Neural progenitor cell (in vitro differentiated cells): Measurements from ENCODE around the gene ESPNL. TPM values are rescaled to one million over a fixed set of nuclear protein-coding genes. Genes with fewer than 3 reads are reported as not detected.
A peak's percentile ranks its signal among the peaks of the same experiment; 100 is the strongest.

Experiments
- DNase-seq: peaks from one replicate; pipeline ENCODE4 v3.0.0-alpha.2; 2016; ENCODE audit warnings: low spot score
- H2AFZ ChIP-seq: fragments of 200-600 bp; sonication (generic); replicated peaks from 2 replicates; pipeline ENCODE4 v1.6.1; 2016; ENCODE audit warnings: antibody characterized with exemption
- H3F3A ChIP-seq: fragments of 200-600 bp; sonication (generic); 2 replicates; pipeline ENCODE4 v1.6.1; 2016; ENCODE audit warnings: antibody characterized with exemption, low read depth
- H3K27ac ChIP-seq: fragments of 200-600 bp; sonication (generic); 2 replicates; pipeline ENCODE4 v1.5.1; 2016; ENCODE audit warnings: mild to moderate bottlenecking
- H3K27me3 ChIP-seq: fragments of 200-600 bp; sonication (generic); 2 replicates; pipeline ENCODE4 v1.6.1; 2016; ENCODE audit warnings: mild to moderate bottlenecking, moderate library complexity
- H3K36me3 ChIP-seq: fragments of 200-600 bp; sonication (generic); 2 replicates; pipeline ENCODE4 v1.5.1; 2016
- H3K4me1 ChIP-seq: fragments of 200-600 bp; sonication (generic); 2 replicates; pipeline ENCODE4 v1.6.1; 2016; ENCODE audit warnings: mixed run types
- H3K4me2 ChIP-seq: fragments of 200-600 bp; sonication (generic); 2 replicates; pipeline ENCODE4 v1.6.1; 2016
- H3K4me3 ChIP-seq: fragments of 200-600 bp; sonication (generic); 2 replicates; pipeline ENCODE4 v1.5.1; 2016
- H3K79me2 ChIP-seq: fragments of 200-600 bp; sonication (generic); 2 replicates; pipeline ENCODE4 v1.6.1; 2016; ENCODE audit warnings: low read depth
- H3K9ac ChIP-seq: fragments of 200-600 bp; sonication (generic); 2 replicates; pipeline ENCODE4 v1.6.1; 2016
- H3K9me3 ChIP-seq: fragments of 200-600 bp; sonication (generic); 2 replicates; pipeline ENCODE4 v1.5.1; 2016; ENCODE audit warnings: low read depth
- H4K20me1 ChIP-seq: fragments of 200-600 bp; sonication (generic); 2 replicates; pipeline ENCODE4 v1.6.1; 2016; ENCODE audit warnings: low read depth
- H3K27ac Mint-ChIP-seq: 3 replicates; pipeline ENCODE4 v1.8.0; 2021; ENCODE audit warnings: mixed read lengths
- H3K27me3 Mint-ChIP-seq: 2 replicates; pipeline ENCODE4 v1.8.0; 2022; ENCODE audit warnings: low read depth, mild to moderate bottlenecking, inconsistent platforms, moderate library complexity, mixed read lengths; ENCODE audit not compliant: insufficient read depth
- H3K36me3 Mint-ChIP-seq: 3 replicates; pipeline ENCODE4 v1.8.0; 2021; ENCODE audit warnings: mixed read lengths
- H3K4me1 Mint-ChIP-seq: 3 replicates; pipeline ENCODE4 v1.8.0; 2021; ENCODE audit warnings: mixed read lengths
- H3K4me3 Mint-ChIP-seq: 3 replicates; pipeline ENCODE4 v1.8.0; 2021; ENCODE audit warnings: mild to moderate bottlenecking, moderate library complexity, mixed read lengths
- H3K9me3 Mint-ChIP-seq: 3 replicates; pipeline ENCODE4 v1.8.0; 2020; ENCODE audit warnings: mixed read lengths
- EZH2 ChIP-seq: fragments of 200-600 bp; sonication (generic); IDR thresholded peaks from 2 replicates; pipeline ENCODE4 v1.6.1; 2017; ENCODE audit warnings: antibody characterized with exemption, mild to moderate bottlenecking, moderate library complexity
- EZH2phosphoT487 ChIP-seq: fragments of 200-600 bp; sonication (generic); IDR thresholded peaks from 2 replicates; pipeline ENCODE4 v1.6.1; 2017; ENCODE audit warnings: antibody characterized with exemption
- total RNA-seq: library from RNA; depleted of rRNA; stranded (reverse); fragments of >200 nt; gene quantifications from 2 replicates; pipeline ENCODE4 v1.2.3, GENCODE V29; 2015; ENCODE audit warnings: low replicate concordance
- TF ChIP-seq, protein P1 (sequence below): fragments of 200-600 bp; sonication (generic); IDR thresholded peaks from 2 replicates; pipeline ENCODE4 v1.5.1; 2017; ENCODE audit warnings: antibody characterized with exemption, mild to moderate bottlenecking

The ESPNL gene
- total RNA-seq, 1 donor from 2014 or later: 0.58 TPM

DNA sequence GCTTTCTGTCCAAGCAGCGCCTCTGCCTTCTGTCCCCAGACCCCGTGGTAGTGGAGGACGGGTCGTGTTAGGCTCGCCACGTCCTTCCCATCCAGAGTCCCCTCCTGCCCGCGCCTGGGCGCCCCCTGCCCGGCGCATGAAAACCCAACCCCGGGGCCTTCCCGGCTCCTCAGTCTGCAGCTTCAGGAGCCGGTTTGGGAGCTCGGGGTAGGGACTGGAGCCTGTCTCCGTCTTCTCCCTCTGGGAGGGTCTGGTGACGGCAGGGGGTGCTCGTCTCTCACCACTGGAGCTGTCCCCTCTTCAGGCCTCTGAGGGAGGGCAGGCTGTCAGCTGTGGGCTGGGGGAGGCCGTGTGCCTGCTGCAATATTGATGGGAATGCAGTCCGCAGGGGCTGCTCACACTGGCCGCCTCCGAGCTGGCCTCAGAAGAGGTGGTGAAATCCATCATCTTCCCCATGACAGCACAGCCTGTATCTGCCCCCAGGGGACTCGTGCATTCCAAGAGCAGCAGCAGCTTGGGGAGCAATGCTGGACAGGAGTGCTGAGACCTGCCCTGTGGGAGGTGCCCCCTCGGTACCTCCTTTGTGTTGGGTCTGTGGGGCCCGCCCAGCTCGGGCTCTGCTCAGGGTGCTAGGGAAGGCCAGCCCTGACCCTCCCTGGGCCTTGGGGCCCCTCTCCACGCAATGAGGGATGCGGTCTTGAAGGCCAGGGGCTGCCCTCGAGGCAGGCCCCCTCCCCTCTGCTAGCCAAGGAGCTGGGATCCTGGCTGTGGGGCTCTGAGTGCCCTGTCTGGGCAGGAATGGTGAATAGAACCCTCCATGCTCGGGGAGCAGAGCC, 20.5 kb downstream of the ESPNL start:
- no peaks in the 10 kb centered on the region for H3K36me3 ChIP-seq
- H3K79me2 ChIP-seq: no peaks in the 10 kb centered on the region
- H3K9me3 ChIP-seq: no peaks in the 10 kb centered on the region
- H3K27ac ChIP-seq: no peak overlapping the region
- DNase-seq: peak; percentile 63
- Mint-ChIP-seq H3K27ac (no peak overlapping the region), H3K27me3 (peaks cover 7% of the 10 kb centered on the region), H3K9me3 (peaks cover 4% of the 10 kb centered on the region), H3K36me3 (no peaks in the 10 kb centered on the region), H3K4me1 (no peaks in the 10 kb centered on the region), H3K4me3 (no peak overlapping the region)
- peak overlapping the region; percentile 31 for H3K4me2 ChIP-seq
- H2AFZ ChIP-seq: peak overlapping the region; percentile 42
- H3K4me1 ChIP-seq: peaks cover 7% of the 10 kb centered on the region
- H3K27me3 ChIP-seq: peaks cover 14% of the 10 kb centered on the region
- TF ChIP-seq, protein P1, sequence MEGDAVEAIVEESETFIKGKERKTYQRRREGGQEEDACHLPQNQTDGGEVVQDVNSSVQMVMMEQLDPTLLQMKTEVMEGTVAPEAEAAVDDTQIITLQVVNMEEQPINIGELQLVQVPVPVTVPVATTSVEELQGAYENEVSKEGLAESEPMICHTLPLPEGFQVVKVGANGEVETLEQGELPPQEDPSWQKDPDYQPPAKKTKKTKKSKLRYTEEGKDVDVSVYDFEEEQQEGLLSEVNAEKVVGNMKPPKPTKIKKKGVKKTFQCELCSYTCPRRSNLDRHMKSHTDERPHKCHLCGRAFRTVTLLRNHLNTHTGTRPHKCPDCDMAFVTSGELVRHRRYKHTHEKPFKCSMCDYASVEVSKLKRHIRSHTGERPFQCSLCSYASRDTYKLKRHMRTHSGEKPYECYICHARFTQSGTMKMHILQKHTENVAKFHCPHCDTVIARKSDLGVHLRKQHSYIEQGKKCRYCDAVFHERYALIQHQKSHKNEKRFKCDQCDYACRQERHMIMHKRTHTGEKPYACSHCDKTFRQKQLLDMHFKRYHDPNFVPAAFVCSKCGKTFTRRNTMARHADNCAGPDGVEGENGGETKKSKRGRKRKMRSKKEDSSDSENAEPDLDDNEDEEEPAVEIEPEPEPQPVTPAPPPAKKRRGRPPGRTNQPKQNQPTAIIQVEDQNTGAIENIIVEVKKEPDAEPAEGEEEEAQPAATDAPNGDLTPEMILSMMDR: peak; percentile 38
- TF ChIP-seq EZH2phosphoT487: no peak
- no peaks in the 10 kb centered on the region for H3F3A ChIP-seq
- no peak overlapping the region for H3K9ac ChIP-seq
- H4K20me1 ChIP-seq: no peaks in the 10 kb centered on the region
- H3K4me3 ChIP-seq: no peak overlapping the region

DNA sequence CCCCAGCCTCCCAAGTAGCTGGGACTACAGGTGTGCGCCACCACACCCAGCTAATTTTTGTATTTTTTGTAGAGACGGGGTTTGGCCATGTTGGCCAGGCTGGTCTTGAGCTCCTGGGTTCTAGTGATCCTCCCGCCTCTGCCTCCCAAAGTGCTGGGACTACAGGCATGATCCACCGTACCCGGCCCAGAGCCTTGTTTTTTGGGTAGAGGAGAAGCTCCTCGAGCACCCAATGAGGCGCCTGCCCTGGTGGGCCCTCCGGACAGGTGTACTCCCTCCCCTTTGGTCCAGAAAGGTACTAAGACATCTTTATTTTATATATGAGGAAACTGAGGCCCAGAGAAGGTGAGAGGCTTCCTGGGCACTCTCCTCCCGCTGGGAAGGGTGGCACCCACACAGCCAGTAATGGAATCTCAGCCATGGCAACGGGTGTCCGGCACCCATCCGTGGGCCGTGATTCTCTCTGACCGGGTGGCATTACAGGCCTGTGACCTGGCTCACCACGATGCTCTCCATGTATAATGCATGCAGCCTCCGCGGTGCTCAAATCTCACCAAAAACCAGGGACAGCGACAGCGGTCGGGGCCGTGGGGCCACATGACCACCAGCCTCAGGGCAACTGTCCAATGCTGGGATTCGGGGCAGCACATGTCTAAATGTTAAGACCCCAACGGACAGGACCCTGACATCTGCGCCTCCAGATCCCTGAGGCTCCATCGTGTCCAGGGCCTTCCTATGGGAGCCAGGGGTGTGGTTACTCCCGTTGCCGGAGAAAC, 21.6 kb downstream of the ESPNL start:
- TF ChIP-seq EZH2 (no peak), EZH2phosphoT487 (no peak)
- TF ChIP-seq, protein P1: no peak
- no peak overlapping the region for H2AFZ ChIP-seq
- no peak overlapping the region for H3K9ac ChIP-seq
- Mint-ChIP-seq H3K27ac (no peak overlapping the region), H3K9me3 (peaks cover 4% of the 10 kb centered on the region), H3K4me1 (no peaks in the 10 kb centered on the region), H3K27me3 (peaks cover 7% of the 10 kb centered on the region), H3K4me3 (no peak overlapping the region), H3K36me3 (no peaks in the 10 kb centered on the region)
- H3K4me3 ChIP-seq: no peak overlapping the region
- no peaks in the 10 kb centered on the region for H3K36me3 ChIP-seq
- no peaks in the 10 kb centered on the region for H3K79me2 ChIP-seq
- DNase-seq: no peak
- peaks cover 8% of the 10 kb centered on the region for H3F3A ChIP-seq
- H4K20me1 ChIP-seq: no peaks in the 10 kb centered on the region
- H3K9me3 ChIP-seq: no peaks in the 10 kb centered on the region
- H3K4me2 ChIP-seq: no peak overlapping the region
- H3K27me3 ChIP-seq: peaks cover 14% of the 10 kb centered on the region
- H3K27ac ChIP-seq: no peak overlapping the region
- H3K4me1 ChIP-seq: peaks cover 7% of the 10 kb centered on the region

DNA sequence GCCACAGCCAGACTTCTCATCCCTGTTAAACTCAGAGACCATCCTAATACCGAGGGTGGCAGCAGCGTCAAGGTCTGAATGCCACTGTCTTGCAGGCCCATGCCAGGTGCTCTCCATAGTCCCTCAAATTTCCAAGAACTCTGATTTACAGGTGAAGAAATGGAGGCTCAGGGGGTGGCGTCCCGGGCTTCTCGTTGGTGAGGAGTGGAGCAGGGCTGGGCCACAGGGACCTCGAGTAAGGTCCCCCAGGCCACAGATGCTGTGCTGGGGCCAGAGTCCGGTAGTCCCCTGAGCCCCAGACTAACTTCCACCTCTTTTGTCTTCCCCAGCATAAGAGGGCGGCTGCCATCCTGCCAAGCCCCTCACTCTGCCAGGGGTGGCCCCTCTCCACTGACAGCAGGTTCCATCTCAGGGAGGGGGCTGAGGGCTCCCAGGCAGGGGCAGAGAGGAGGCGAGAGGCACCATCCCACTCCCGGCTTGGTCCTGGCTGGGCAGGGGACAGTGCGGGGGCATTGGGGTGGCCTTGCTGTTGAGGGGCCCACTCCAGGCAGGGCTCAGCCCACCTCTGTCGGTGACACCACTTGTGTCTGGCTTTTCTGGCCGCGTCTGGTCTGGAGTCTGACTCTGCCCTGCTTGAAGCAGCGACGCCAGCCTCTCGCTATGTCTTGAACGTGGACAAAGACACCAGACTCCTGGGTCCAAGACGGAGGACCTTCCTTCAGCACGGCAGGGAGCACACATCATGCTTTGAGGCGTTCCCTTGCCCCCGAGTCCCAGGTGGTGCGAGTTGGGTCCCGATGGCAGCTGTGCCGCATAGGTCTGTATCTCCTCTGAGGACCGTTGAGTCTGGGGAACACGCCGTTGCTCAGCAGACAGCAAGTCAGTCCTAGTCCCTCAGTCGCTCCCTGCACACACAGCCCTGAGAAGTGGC, 22.4 kb downstream of the ESPNL start:
- H3K27me3 Mint-ChIP-seq: peaks cover 6% of the 10 kb centered on the region
- no peaks in the 10 kb centered on the region for H3K4me1 Mint-ChIP-seq
- H3K4me3 ChIP-seq: no peak overlapping the region
- no peaks in the 10 kb centered on the region for H3K9me3 ChIP-seq
- no peaks in the 10 kb centered on the region for H3K36me3 ChIP-seq
- DNase-seq: no peak
- H3K4me2 ChIP-seq: no peak overlapping the region
- H3K4me1 ChIP-seq: peaks cover 7% of the 10 kb centered on the region
- TF ChIP-seq, protein P1: no peak
- TF ChIP-seq EZH2 (no peak), EZH2phosphoT487 (no peak)
- no peaks in the 10 kb centered on the region for H4K20me1 ChIP-seq
- H3K27me3 ChIP-seq: peaks cover 13% of the 10 kb centered on the region
- no peak overlapping the region for H3K4me3 Mint-ChIP-seq
- H3K36me3 Mint-ChIP-seq: no peaks in the 10 kb centered on the region
- no peak overlapping the region for H3K9ac ChIP-seq
- no peak overlapping the region for H3K27ac ChIP-seq
- peaks cover 3% of the 10 kb centered on the region for H3K9me3 Mint-ChIP-seq
- no peak overlapping the region for H3K27ac Mint-ChIP-seq
- no peaks in the 10 kb centered on the region for H3K79me2 ChIP-seq
- H2AFZ ChIP-seq: no peak overlapping the region
- peaks cover 9% of the 10 kb centered on the region for H3F3A ChIP-seq
